B cell (primary cell): ENCODE results near the gene KISS1R. TPM values are rescaled to one million over a fixed set of nuclear protein-coding genes. Genes with fewer than 3 reads are reported as not detected.

ENCODE experiments used
- ATAC-seq: fragments of 200-7000 bp; cut with Tn5 transposase; one replicate; pipeline ENCODE4 v1.10.0; 2021; ENCODE audit warnings: low read depth, mild to moderate bottlenecking, moderate number of reproducible peaks, moderate library complexity
- CTCF ChIA-PET: fragments of 350-600 bp; sonication (Branson Sonifier 250); formaldehyde crosslinking; loops from one replicate; lab custom pipeline; 2021; ENCODE audit warnings: antibody characterized with exemption, inconsistent platforms; lab: Charles Lee
- POLR2A ChIA-PET: fragments of 350-600 bp; sonication (Branson Sonifier 250); formaldehyde crosslinking; loops from one replicate; lab custom pipeline; 2021; ENCODE audit warnings: antibody characterized with exemption; lab: Charles Lee
- DNase-seq: peaks from one replicate; pipeline ENCODE4 v3.0.0; 2013
- H2AFZ ChIP-seq: 2 replicates; pipeline ENCODE4 v1.6.1; 2012; ENCODE audit warnings: mild to moderate bottlenecking, low read depth, low read length; ENCODE audit not compliant: insufficient read depth, poor library complexity, severe bottlenecking
- H3K27ac ChIP-seq, 2 donors: 1 replicate in 1 of 2; 2 replicates in 1 of 2; pipeline ENCODE4 v1.5.1; 2012 to 2013; ENCODE audit warnings: low read length in 2 of 2, mild to moderate bottlenecking in 2 of 2, moderate library complexity in 1 of 2
- H3K27me3 ChIP-seq, 4 experiments: fragments of 200-600 bp in 1 of 4; sonication (generic) in 1 of 4; replicated peaks in 1 of 4; 1 replicate in 2 of 4; 2 replicates in 2 of 4; pipeline versions ENCODE4 v1.6.1 to v1.7.0; 2013 to 2016; ENCODE audit warnings: low read length in 3 of 4, mild to moderate bottlenecking in 2 of 4, mixed read lengths in 1 of 4, moderate library complexity in 1 of 4; ENCODE audit not compliant: insufficient read depth in 4 of 4, control insufficient read depth in 3 of 4; ENCODE audit errors: control extremely low read depth in 1 of 4
- H3K36me3 ChIP-seq, 2 experiments: replicated peaks in 1 of 2; 1 replicate in 1 of 2; 2 replicates in 1 of 2; pipeline versions ENCODE4 v1.6.1 to v1.7.1; 2013; ENCODE audit warnings: low read length in 1 of 2; ENCODE audit not compliant: insufficient read depth in 2 of 2, control insufficient read depth in 1 of 2; ENCODE audit errors: control extremely low read depth in 1 of 2, extremely low read depth in 1 of 2
- H3K4me1 ChIP-seq, 2 donors: fragments of 200-600 bp in 1 of 2; sonication (generic) in 1 of 2; 1 replicate in 1 of 2; 2 replicates in 1 of 2; pipeline versions ENCODE4 v1.5.1 to v1.6.1; 2013 to 2017; ENCODE audit warnings: low read length in 2 of 2; ENCODE audit not compliant: control insufficient read depth in 2 of 2, insufficient read depth in 2 of 2
- H3K4me2 ChIP-seq: replicated peaks from 2 replicates; pipeline ENCODE3; 2012; ENCODE audit warnings: mild to moderate bottlenecking, low read depth, low read length; ENCODE audit not compliant: poor library complexity, severe bottlenecking
- H3K4me3 ChIP-seq, 5 experiments: fragments of 200-600 bp in 1 of 5; sonication (generic) in 1 of 5; 1 replicate in 3 of 5; 2 replicates in 2 of 5; pipeline versions ENCODE4 v1.5.1 to v1.7.0; 2011 to 2016; ENCODE audit warnings: low read length in 4 of 5, mild to moderate bottlenecking in 4 of 5, low read depth in 2 of 5, control low read depth in 1 of 5, moderate library complexity in 1 of 5; ENCODE audit not compliant: insufficient read depth in 1 of 5; ENCODE audit errors: control extremely low read depth in 1 of 5, extremely low read depth in 1 of 5
- H3K79me2 ChIP-seq: fragments of 200-600 bp; sonication (generic); one replicate; pipeline ENCODE4 v1.6.0; 2016; ENCODE audit warnings: low read length; ENCODE audit not compliant: control insufficient read depth, insufficient read depth
- H3K9ac ChIP-seq: fragments of 200-600 bp; sonication (generic); 2 replicates; pipeline ENCODE4 v1.6.1; 2017; ENCODE audit warnings: mild to moderate bottlenecking, low read length, moderate library complexity
- H3K9me3 ChIP-seq, 3 donors: one replicate each; pipeline versions ENCODE4 v1.6.1 to v1.7.1; 2013; ENCODE audit warnings: low read length in 2 of 3; ENCODE audit not compliant: control insufficient read depth in 2 of 3, insufficient read depth in 1 of 3; ENCODE audit errors: control extremely low read depth in 1 of 3
- H4K20me1 ChIP-seq: 2 replicates; pipeline ENCODE4 v1.6.0; 2012; ENCODE audit warnings: mild to moderate bottlenecking, low read length; ENCODE audit not compliant: insufficient read depth, control insufficient read depth, poor library complexity, severe bottlenecking
- H3K27ac Mint-ChIP-seq: one replicate; pipeline ENCODE4 v1.8.0; 2021; ENCODE audit warnings: mixed read lengths
- H3K27me3 Mint-ChIP-seq: one replicate; pipeline ENCODE4 v1.8.0; 2021; ENCODE audit warnings: mixed read lengths
- H3K4me1 Mint-ChIP-seq: one replicate; pipeline ENCODE4 v1.8.0; 2021; ENCODE audit warnings: mixed read lengths
- H3K4me3 Mint-ChIP-seq: one replicate; pipeline ENCODE4 v1.8.0; 2021; ENCODE audit warnings: mixed read lengths
- H3K9me3 Mint-ChIP-seq: one replicate; pipeline ENCODE4 v1.8.0; 2022; ENCODE audit warnings: mixed read lengths; ENCODE audit not compliant: insufficient read depth
- CTCF ChIP-seq: fragments of 200-600 bp; IDR thresholded peaks from one replicate; pipeline ENCODE4 v1.8.0; 2022; ENCODE audit warnings: antibody characterized with exemption, mild to moderate bottlenecking
- EZH2 ChIP-seq: IDR thresholded peaks from 2 replicates; pipeline ENCODE4 v1.6.1; 2012; ENCODE audit warnings: borderline replicate concordance, low read depth, mild to moderate bottlenecking, moderate library complexity, low read length; ENCODE audit not compliant: insufficient read depth, poor library complexity, severe bottlenecking
- WGBS: methylation state at CpG from one replicate; pipeline ENCODE4 v1.1.5; 2013; ENCODE audit warnings: missing lambda C conversion rate; ENCODE audit not compliant: insufficient coverage; 5-methylcytosine and 5-hydroxymethylcytosine counted together
- intact Hi-C: fragments of 100-400 bp; cut with micrococcal nuclease; formaldehyde crosslinking; loops from one replicate; pipeline ENCODE4 v1.10.0; 2022
- polyA plus RNA-seq: library from polyadenylated mRNA; depleted of rRNA; stranded (reverse); fragments of >200 nt; gene quantifications from 2 replicates; pipeline ENCODE4 v1.2.3, GENCODE V29; 2012
- total RNA-seq, 2 donors: library from RNA; stranded (reverse); fragments of 120-200 nt in 1 of 2; gene quantifications; 1 replicate in 1 of 2; 2 replicates in 1 of 2; pipeline versions ENCODE4 v1.2.3 to v1.2.4, GENCODE V29; 2013 to 2022

Gene KISS1R
- total and polyA plus RNA-seq, 2 donors (not counting 1 experiment from before 2014, with no cell fraction given): 0.79 to 1.3 TPM

GRCh38 chr19:942133-942645 lies 25.1 kb downstream of the KISS1R start:
- Mint-ChIP-seq H3K4me1 (peaks cover 42% of the 10 kb centered on the region), H3K9me3 (peaks cover 2% of the 10 kb centered on the region), H3K4me3 (no peak overlapping the region), H3K27me3 (no peaks in the 10 kb centered on the region), H3K27ac (no peak overlapping the region)
- intact Hi-C loops: no loop called here
- TF ChIP-seq EZH2 (no peak), CTCF (no peak)
- Histone ChIP-seq H3K4me3 (no peak overlapping the region), H3K9ac (no peak overlapping the region), H3K27ac (no peak overlapping the region), H3K4me2 (peak overlapping the region; percentile 96), H2AFZ (no peak overlapping the region), H3K36me3 (peaks cover 2% of the 10 kb centered on the region in 2 experiments), H3K9me3 (peaks cover 0 to 19% (median 3%) of the 10 kb centered on the region in 3 donors), H3K4me1 (peaks cover 22 to 40% of the 10 kb centered on the region in 2 donors), H3K79me2 (peaks cover 42% of the 10 kb centered on the region), H3K27me3 (no peaks in the 10 kb centered on the region), H4K20me1 (peaks cover 25% of the 10 kb centered on the region)
- CTCF ChIA-PET: no interaction called here
- DNase-seq (no peak), ATAC-seq (no peak)
- POLR2A ChIA-PET: interaction anchor here (0.5 kb wide), 1 partner anchor 44 kb away, joined by 3 read pairs; no protein-coding TSS in a partner anchor
- 95% methylated on average over 32 of the region's 32 CpGs for WGBS

- no peaks in the 10 kb centered on the region for H3K9me3 Mint-ChIP-seq
- TF ChIP-seq CTCF (no peak), EZH2 (no peak)
These were observed 26.5 kb downstream of the KISS1R start for GRCh38 chr19:943551-944170.

More at GRCh38 chr19:943551-944170, 26.5 kb downstream of the KISS1R start:
- intact Hi-C loops: no loop called here
- H3K4me1 ChIP-seq: peaks cover 34 to 44% of the 10 kb centered on the region in 2 donors
- CTCF ChIA-PET: no interaction called here
- no peaks in the 10 kb centered on the region for H3K27me3 ChIP-seq
- no peak for ATAC-seq
- no peak overlapping the region for H3K27ac Mint-ChIP-seq
- no peak overlapping the region for H3K27ac ChIP-seq
- H3K36me3 ChIP-seq: no peaks in the 10 kb centered on the region
- H3K79me2 ChIP-seq: peaks cover 34% of the 10 kb centered on the region
- no peak overlapping the region for H3K4me3 ChIP-seq
- H3K4me1 Mint-ChIP-seq: peaks cover 48% of the 10 kb centered on the region
- no peaks in the 10 kb centered on the region for H3K27me3 Mint-ChIP-seq
- H2AFZ ChIP-seq: no peak overlapping the region
- WGBS: 98% methylated on average over 16 of the region's 17 CpGs
- DNase-seq: no peak
- H3K9me3 ChIP-seq: peaks cover 0 to 10% (median 0%) of the 10 kb centered on the region in 3 donors
- POLR2A ChIA-PET: interaction anchor here (0.6 to 1.2 kb wide), 4 partner anchors 10 to 189 kb away, joined by 3 to 6 read pairs (median 3); no protein-coding TSS in a partner anchor
- H4K20me1 ChIP-seq: peaks cover 25% of the 10 kb centered on the region
- H3K4me2 ChIP-seq: no peak overlapping the region
- no peak overlapping the region for H3K4me3 Mint-ChIP-seq
- no peak overlapping the region for H3K9ac ChIP-seq
